Jurkat, Clone E6-1 (cell line): ENCODE results near the gene RAB4A. TPM values are rescaled to one million over a fixed set of nuclear protein-coding genes. Genes with fewer than 3 reads are reported as not detected.

ENCODE experiments used
- DNase-seq: peaks from one replicate; pipeline ENCODE4 v3.0.0-alpha.2; 2011; ENCODE audit warnings: low read depth, low spot score
- H3K4me3 ChIP-seq: 2 replicates; pipeline ENCODE4 v1.5.1; 2011; ENCODE audit warnings: mild to moderate bottlenecking, low read length, control low read depth, moderate library complexity
- polyA plus RNA-seq: library from polyadenylated mRNA; unstranded; fragments of >200 nt; gene quantifications from one replicate; pipeline ENCODE4 v1.2.1, GENCODE V29; 2012; ENCODE audit warnings: missing spikeins; ENCODE audit not compliant: insufficient read length, insufficient read depth

RAB4A gene
- polyA plus RNA-seq: 44.2 TPM

GRCh38 chr1:229270547-229271447 is at the start of gene RAB4A:
TSS of gene RAB4A (plus strand) at chr1:229271111. CDS start at chr1:229271340, 229 bp downstream.
- DNase-seq: peak; percentile 45

GRCh38 chr1:229222081-229222480 is 48.8 kb upstream of the RAB4A start:
- no peak overlapping the region for H3K4me3 ChIP-seq
- DNase-seq: no peak

More at GRCh38 chr1:229270547-229271447, at the start of gene RAB4A:
- H3K4me3 ChIP-seq: peak within 1 kb of the TSS; percentile 80

- H3K4me3 ChIP-seq: no peak overlapping the region
- no peak for DNase-seq
Measured at GRCh38 chr1:229223498-229223897, 47.4 kb upstream of the RAB4A start.

DNA sequence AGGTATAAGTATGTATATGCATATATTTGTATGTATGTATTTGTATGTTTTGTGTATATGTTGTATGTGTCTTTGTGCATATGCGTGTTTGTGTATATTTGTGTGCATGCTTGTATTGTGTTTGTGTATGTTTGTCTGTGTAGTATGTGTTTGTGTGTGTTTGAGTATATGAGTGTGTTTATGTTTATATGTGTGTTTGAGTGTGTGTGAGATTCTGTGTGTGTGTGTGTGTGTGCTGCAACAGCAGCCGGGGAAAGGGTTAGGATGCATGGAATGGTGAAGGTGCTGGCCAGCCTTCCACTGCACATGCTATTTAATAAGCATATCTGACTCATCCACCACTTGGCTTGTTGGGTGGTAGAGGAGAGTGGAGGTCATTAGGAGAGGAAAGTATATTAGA is 46.6 kb upstream of the RAB4A start:
- DNase-seq: no peak
- H3K4me3 ChIP-seq: no peak overlapping the region

- no peak overlapping the region for H3K4me3 ChIP-seq
- DNase-seq: no peak
Measured at GRCh38 chr1:229225331-229225782, 45.6 kb upstream of the RAB4A start.

DNA sequence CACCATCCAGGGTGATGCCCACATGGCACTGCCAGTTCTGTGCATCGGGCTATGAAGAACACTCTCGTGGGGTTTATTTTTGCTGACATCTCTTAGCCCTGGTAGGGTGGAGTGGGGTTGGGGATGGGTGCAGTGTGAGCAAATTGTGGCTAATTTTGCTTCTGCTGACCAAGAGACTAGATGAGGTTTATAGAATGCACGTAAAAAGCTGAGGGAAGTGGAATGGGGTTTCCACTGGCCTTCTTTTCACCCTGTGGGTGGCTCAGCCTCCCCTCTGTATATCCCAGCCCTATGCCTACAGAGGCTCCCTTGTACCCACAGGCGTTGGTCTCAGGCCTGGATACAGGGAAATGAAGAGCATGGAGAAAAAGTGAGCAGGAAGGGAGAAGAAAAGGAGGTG is 44.1 kb upstream of the RAB4A start:
- no peak for DNase-seq
- no peak overlapping the region for H3K4me3 ChIP-seq

DNA sequence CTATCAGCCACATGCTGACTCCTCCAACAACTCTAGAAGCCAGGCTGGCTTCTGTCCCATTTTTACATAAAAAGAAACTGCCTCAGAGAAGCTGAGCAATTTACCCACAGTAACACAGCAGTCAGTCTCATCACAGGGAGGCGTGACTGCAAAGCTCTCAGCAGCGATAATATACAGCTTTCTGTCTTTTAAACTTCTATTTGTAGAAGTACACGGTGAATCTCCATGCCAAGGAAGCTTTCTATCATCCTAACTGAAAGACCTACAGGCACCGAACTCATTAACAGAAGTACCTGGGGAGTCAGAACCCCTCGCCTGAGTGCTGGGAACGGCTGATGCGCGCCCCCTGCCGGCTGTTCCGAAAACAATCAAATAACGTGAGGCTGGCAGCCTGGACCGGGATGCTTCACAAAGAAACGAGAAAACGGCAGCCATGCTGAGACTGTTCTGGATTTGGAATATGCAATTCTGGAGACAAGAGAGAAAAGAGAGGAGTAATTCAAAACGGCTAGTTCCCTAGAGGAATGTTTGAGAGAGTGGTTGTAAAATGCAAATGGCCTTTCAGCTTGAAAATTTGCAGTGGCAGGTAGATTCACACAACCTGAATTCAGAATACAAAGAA is 43.5 kb upstream of the RAB4A start:
- DNase-seq: peak; percentile 66
- H3K4me3 ChIP-seq: no peak overlapping the region

DNA sequence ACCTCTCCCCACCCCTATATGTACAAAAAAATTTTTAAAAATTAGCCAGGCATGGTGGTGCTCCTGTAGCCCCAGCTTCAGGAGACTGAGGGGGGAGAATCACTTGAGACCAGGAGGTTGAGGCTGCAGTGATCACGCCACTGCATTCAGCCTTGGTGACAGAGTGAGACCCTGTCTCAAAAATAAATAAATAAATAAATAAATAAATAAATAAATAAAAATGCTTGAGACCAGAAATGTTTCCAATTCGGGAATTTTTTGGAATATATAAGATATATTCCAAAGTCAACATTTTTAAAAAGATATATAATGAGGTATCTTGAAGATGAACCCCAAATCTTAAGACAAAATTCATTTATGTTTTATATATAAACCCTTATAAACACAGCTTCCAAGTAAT is 42.4 kb upstream of the RAB4A start:
- H3K4me3 ChIP-seq: no peak overlapping the region
- DNase-seq: no peak

- no peak overlapping the region for H3K4me3 ChIP-seq
- DNase-seq: no peak
Measured at GRCh38 chr1:229229137-229229720, 41.7 kb upstream of the RAB4A start.

DNA sequence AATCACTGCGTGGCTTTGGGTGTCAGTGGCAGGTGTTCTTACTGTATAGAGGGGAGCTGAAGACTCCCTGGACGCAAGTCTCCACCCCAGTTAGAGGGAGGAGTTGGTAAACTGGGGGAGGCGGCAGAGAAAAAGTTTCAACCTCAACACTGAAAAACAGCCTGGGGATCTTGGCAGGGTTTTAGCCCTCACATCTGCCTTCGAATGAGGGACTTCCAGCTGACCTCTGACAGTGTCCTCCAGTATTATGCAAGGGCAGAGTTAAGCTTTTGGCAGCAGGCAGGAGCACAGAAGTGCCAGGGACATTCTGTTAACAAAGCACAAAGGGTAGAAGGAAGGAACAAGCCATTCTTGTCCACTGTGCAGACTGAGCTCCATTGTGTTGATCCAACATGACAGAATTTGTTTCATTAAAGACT is 41.2 kb upstream of the RAB4A start:
- no peak overlapping the region for H3K4me3 ChIP-seq
- DNase-seq: no peak

GRCh38 chr1:229230140-229230892 is 40.6 kb upstream of the RAB4A start:
- no peak for DNase-seq
- H3K4me3 ChIP-seq: no peak overlapping the region

DNA sequence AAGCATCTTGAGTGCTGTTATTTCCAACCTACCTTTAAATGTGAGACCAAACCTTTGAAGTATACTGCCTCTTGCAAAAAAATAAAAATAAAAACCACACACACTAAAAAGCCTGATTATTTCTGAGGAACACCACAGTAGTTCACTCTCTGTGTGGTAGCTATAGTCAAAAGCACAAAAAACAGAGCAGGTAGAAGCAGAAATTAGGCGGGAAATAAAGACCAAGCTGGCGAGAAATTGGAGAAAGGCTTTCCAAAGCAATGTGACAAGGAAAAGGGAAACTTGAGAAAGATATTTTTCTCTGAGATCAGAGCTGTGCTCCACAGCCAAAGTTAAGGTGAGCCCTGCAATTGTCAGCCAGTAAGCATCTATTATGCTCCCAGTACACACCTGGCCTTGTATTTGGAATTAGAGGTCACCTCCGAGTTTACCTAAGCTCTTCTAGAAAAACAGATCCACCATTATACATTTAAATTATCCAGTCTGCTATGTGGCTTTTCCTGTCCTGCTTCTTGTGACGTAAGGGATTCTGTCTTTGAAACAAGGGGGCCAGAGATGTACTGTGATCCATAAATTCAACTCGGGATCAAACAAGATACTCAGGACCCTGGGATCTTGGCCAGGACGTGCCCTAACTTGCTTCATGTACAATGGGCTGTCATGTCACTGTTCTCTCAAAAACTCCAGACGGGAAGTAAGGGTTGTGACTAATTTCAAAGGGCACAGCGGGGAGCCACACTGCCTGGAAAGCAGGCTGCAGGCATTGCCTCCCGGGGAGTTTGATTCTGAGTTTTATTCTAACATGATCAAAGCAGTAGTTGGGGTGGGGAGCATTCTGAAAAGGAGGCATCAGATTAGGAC is 39.8 kb upstream of the RAB4A start:
- no peak overlapping the region for H3K4me3 ChIP-seq
- DNase-seq: no peak

DNA sequence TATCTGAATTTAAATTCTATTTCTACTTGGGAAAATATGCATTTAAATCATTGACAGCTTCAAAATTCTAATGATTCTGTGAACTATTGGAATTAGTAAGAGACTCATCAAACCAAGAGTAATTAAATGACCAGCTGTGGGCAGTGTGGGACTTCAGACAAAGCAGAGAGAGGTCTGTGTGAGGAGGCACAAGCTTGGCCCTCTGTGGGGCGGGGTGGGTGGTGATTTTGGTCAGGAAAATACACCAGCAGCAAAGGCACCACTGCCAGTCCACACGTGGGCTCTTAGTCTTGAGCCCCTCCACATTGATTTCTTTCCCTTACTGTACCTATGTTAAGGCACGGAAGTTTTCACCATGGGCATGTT is 39.2 kb upstream of the RAB4A start:
- no peak overlapping the region for H3K4me3 ChIP-seq
- DNase-seq: no peak

- no peak overlapping the region for H3K4me3 ChIP-seq
- no peak for DNase-seq
Measured at GRCh38 chr1:229234870-229235472, 35.9 kb upstream of the RAB4A start.

DNA sequence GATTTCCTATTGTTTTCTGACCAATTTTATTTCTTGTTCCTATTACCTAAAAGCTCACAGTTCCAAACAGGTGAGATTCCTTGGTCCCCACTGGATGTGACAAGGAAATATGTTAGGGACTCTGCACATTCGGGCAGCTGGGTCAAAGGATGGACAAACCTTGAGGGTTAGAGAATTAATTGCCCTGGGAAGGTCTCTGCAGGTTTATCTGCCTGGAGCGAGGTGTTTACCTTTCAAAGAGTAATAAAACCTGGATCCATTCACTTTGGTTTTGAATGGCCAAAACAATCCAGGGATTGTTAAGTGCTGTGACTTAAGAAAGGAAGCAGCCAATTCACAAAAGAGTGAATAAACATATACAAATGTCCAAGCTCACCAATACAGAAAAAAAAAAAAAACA is 33.6 kb upstream of the RAB4A start:
- H3K4me3 ChIP-seq: no peak overlapping the region
- no peak for DNase-seq

GRCh38 chr1:229238231-229238630 is 32.7 kb upstream of the RAB4A start:
- no peak overlapping the region for H3K4me3 ChIP-seq
- DNase-seq: no peak

DNA sequence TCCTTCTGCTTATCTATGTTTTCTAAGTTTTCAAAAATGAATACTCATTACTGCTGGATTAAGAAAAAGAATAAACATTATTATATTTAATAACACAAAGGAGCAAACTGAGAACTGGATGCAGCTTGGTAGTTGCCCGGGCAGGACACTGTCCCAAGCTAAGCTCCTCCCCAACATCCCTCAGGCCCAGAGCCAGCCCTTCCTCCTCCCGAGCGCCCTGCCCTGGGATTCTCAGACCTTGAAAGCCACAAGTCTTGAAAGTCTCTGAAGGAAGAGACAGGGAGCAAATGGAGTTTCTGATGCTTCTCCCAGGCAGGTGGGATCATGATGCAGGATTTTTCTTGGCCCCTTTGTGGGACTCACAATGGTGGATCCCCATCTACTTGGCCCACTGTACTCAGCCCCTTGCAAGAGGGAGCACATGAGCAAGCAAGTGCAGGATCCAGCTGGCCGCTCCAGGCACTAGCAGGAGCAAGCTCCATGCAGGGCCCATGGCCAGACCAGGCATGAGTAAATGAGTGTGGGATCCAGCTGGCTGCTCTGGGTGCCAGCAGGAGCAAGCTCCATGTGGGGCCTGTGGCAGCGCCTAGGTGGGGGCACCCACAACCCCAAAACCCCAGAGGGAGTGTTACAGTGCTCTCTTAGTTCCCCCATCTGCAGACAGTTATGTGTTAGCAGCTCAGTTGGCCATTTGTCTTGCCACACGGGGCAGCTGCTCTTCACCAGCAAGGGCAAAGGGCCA is 32.1 kb upstream of the RAB4A start:
- no peak overlapping the region for H3K4me3 ChIP-seq
- no peak for DNase-seq
